ENCODE results near the gene MAP2. TPM values are rescaled to one million over a fixed set of nuclear protein-coding genes. Genes with fewer than 3 reads are reported as not detected.

Gene MAP2
- total RNA-seq, 1 experiment from 2014 or later, result 0.05 TPM

GRCh38 chr2:209413311-209414014 is 10.4 kb upstream of the MAP2 start:
- CTCF ChIA-PET, result no interaction called here
- no peaks in the 10 kb centered on the region for H3K4me1 Mint-ChIP-seq (ENCODE audit: low read depth, unreplicated experiment)
- H3K27me3 Mint-ChIP-seq (ENCODE audit: insufficient read depth, unreplicated experiment), result no peaks in the 10 kb centered on the region
- intact Hi-C loops (cut with micrococcal nuclease; ENCODE audit: unreplicated experiment), result no loop called here
- no peak overlapping the region for H3K27ac Mint-ChIP-seq (ENCODE audit: unreplicated experiment)
- H3K36me3 ChIP-seq (ENCODE audit: control insufficient read depth, insufficient read depth, low read length), result no peaks in the 10 kb centered on the region
- no peak overlapping the region for H3K4me3 ChIP-seq (ENCODE audit: low read depth, low read length)
- no peaks in the 10 kb centered on the region for H3K27me3 ChIP-seq (replicated peaks; ENCODE audit: control insufficient read depth, insufficient read depth, low read length)
- no peaks in the 10 kb centered on the region for H3K36me3 Mint-ChIP-seq (ENCODE audit: insufficient read depth, unreplicated experiment)
- peaks cover 12% of the 10 kb centered on the region for H3K9me3 Mint-ChIP-seq (ENCODE audit: unreplicated experiment)
- no peaks in the 10 kb centered on the region for H3K9me3 ChIP-seq
- TF ChIP-seq CTCF (IDR thresholded peaks at IDR 0.05; ENCODE audit: insufficient read depth in 1 of 2, low read depth in 1 of 2, low read length in 1 of 2, severe bottlenecking in 1 of 2, unreplicated experiment in 1 of 2), result no peak
- H3K4me1 ChIP-seq, result no peaks in the 10 kb centered on the region
- DNase-seq, result no peak
- H3K4me3 Mint-ChIP-seq (ENCODE audit: unreplicated experiment), result no peak overlapping the region
- BruUV-seq (replicated peaks), result no TSS peak
- POLR2A ChIA-PET, result no interaction called here

GRCh38 chr2:209416913-209417312 is 6.9 kb upstream of the MAP2 start:
- CTCF ChIA-PET, result no interaction called here

GRCh38 chr2:209422191-209422754 is 1.6 kb upstream of the MAP2 start:
- no peak overlapping the region for H3K4me3 ChIP-seq (ENCODE audit: low read depth, low read length)
- ChIA-PET POLR2A (no interaction called here), CTCF (no interaction called here)
- Mint-ChIP-seq H3K4me3 (ENCODE audit: unreplicated experiment) (no peak overlapping the region), H3K36me3 (ENCODE audit: insufficient read depth, unreplicated experiment) (no peaks in the 10 kb centered on the region), H3K27me3 (ENCODE audit: insufficient read depth, unreplicated experiment) (peaks cover 7% of the 10 kb centered on the region), H3K9me3 (ENCODE audit: unreplicated experiment) (no peaks in the 10 kb centered on the region), H3K27ac (ENCODE audit: unreplicated experiment) (no peak overlapping the region), H3K4me1 (ENCODE audit: low read depth, unreplicated experiment) (peaks cover 8% of the 10 kb centered on the region)
- H3K36me3 ChIP-seq (ENCODE audit: control insufficient read depth, insufficient read depth, low read length), result no peaks in the 10 kb centered on the region
- DNase-seq, result no peak
- H3K4me1 ChIP-seq, result peaks cover 6% of the 10 kb centered on the region
- no peaks in the 10 kb centered on the region for H3K27me3 ChIP-seq (replicated peaks; ENCODE audit: control insufficient read depth, insufficient read depth, low read length)
- no peaks in the 10 kb centered on the region for H3K9me3 ChIP-seq
- BruUV-seq (replicated peaks), result no TSS peak
- TF ChIP-seq CTCF (IDR thresholded peaks at IDR 0.05; ENCODE audit: insufficient read depth in 1 of 2, low read depth in 1 of 2, low read length in 1 of 2, severe bottlenecking in 1 of 2, unreplicated experiment in 1 of 2), result no peak
- intact Hi-C loops (cut with micrococcal nuclease; ENCODE audit: unreplicated experiment), result no loop called here

More at GRCh38 chr2:209416913-209417312, 6.9 kb upstream of the MAP2 start:
- Mint-ChIP-seq H3K9me3 (ENCODE audit: unreplicated experiment) (peaks cover 12% of the 10 kb centered on the region), H3K4me3 (ENCODE audit: unreplicated experiment) (no peak overlapping the region), H3K36me3 (ENCODE audit: insufficient read depth, unreplicated experiment) (no peaks in the 10 kb centered on the region), H3K27me3 (ENCODE audit: insufficient read depth, unreplicated experiment) (no peaks in the 10 kb centered on the region), H3K4me1 (ENCODE audit: low read depth, unreplicated experiment) (no peaks in the 10 kb centered on the region), H3K27ac (ENCODE audit: unreplicated experiment) (no peak overlapping the region)
- no peak for DNase-seq
- Histone ChIP-seq H3K27me3 (replicated peaks; ENCODE audit: control insufficient read depth, insufficient read depth, low read length) (no peaks in the 10 kb centered on the region), H3K4me1 (no peaks in the 10 kb centered on the region), H3K4me3 (ENCODE audit: low read depth, low read length) (no peak overlapping the region), H3K9me3 (no peaks in the 10 kb centered on the region), H3K36me3 (ENCODE audit: control insufficient read depth, insufficient read depth, low read length) (no peaks in the 10 kb centered on the region)
- intact Hi-C loops (cut with micrococcal nuclease; ENCODE audit: unreplicated experiment), result no loop called here
- POLR2A ChIA-PET, result no interaction called here
- TF ChIP-seq CTCF (IDR thresholded peaks at IDR 0.05; ENCODE audit: insufficient read depth in 1 of 2, low read depth in 1 of 2, low read length in 1 of 2, severe bottlenecking in 1 of 2, unreplicated experiment in 1 of 2), result no peak
- no TSS peak for BruUV-seq (replicated peaks)
